B cell (primary cell): ENCODE measurements around the gene TECTA. TPM values are rescaled to one million over a fixed set of nuclear protein-coding genes. Genes with fewer than 3 reads are reported as not detected.

ENCODE experiments used
- ATAC-seq: fragments of 200-7000 bp; cut with Tn5 transposase; one replicate; pipeline ENCODE4 v1.10.0; 2021; ENCODE audit warnings: low read depth, mild to moderate bottlenecking, moderate number of reproducible peaks, moderate library complexity
- CTCF ChIA-PET: fragments of 350-600 bp; sonication (Branson Sonifier 250); formaldehyde crosslinking; loops from one replicate; lab custom pipeline; 2021; ENCODE audit warnings: antibody characterized with exemption, inconsistent platforms; lab: Charles Lee
- POLR2A ChIA-PET: fragments of 350-600 bp; sonication (Branson Sonifier 250); formaldehyde crosslinking; loops from one replicate; lab custom pipeline; 2021; ENCODE audit warnings: antibody characterized with exemption; lab: Charles Lee
- DNase-seq: peaks from one replicate; pipeline ENCODE4 v3.0.0; 2013
- H2AFZ ChIP-seq: 2 replicates; pipeline ENCODE4 v1.6.1; 2012; ENCODE audit warnings: mild to moderate bottlenecking, low read depth, low read length; ENCODE audit not compliant: insufficient read depth, poor library complexity, severe bottlenecking
- H3K27ac ChIP-seq, 2 donors: 1 replicate in 1 of 2; 2 replicates in 1 of 2; pipeline ENCODE4 v1.5.1; 2012 to 2013; ENCODE audit warnings: low read length in 2 of 2, mild to moderate bottlenecking in 2 of 2, moderate library complexity in 1 of 2
- H3K27me3 ChIP-seq, 4 experiments: fragments of 200-600 bp in 1 of 4; sonication (generic) in 1 of 4; replicated peaks in 1 of 4; 1 replicate in 2 of 4; 2 replicates in 2 of 4; pipeline versions ENCODE4 v1.6.1 to v1.7.0; 2013 to 2016; ENCODE audit warnings: low read length in 3 of 4, mild to moderate bottlenecking in 2 of 4, mixed read lengths in 1 of 4, moderate library complexity in 1 of 4; ENCODE audit not compliant: insufficient read depth in 4 of 4, control insufficient read depth in 3 of 4; ENCODE audit errors: control extremely low read depth in 1 of 4
- H3K36me3 ChIP-seq, 2 experiments: replicated peaks in 1 of 2; 1 replicate in 1 of 2; 2 replicates in 1 of 2; pipeline versions ENCODE4 v1.6.1 to v1.7.1; 2013; ENCODE audit warnings: low read length in 1 of 2; ENCODE audit not compliant: insufficient read depth in 2 of 2, control insufficient read depth in 1 of 2; ENCODE audit errors: control extremely low read depth in 1 of 2, extremely low read depth in 1 of 2
- H3K4me1 ChIP-seq, 2 donors: fragments of 200-600 bp in 1 of 2; sonication (generic) in 1 of 2; 1 replicate in 1 of 2; 2 replicates in 1 of 2; pipeline versions ENCODE4 v1.5.1 to v1.6.1; 2013 to 2017; ENCODE audit warnings: low read length in 2 of 2; ENCODE audit not compliant: control insufficient read depth in 2 of 2, insufficient read depth in 2 of 2
- H3K4me2 ChIP-seq: replicated peaks from 2 replicates; pipeline ENCODE3; 2012; ENCODE audit warnings: mild to moderate bottlenecking, low read depth, low read length; ENCODE audit not compliant: poor library complexity, severe bottlenecking
- H3K4me3 ChIP-seq, 5 experiments: fragments of 200-600 bp in 1 of 5; sonication (generic) in 1 of 5; 1 replicate in 3 of 5; 2 replicates in 2 of 5; pipeline versions ENCODE4 v1.5.1 to v1.7.0; 2011 to 2016; ENCODE audit warnings: low read length in 4 of 5, mild to moderate bottlenecking in 4 of 5, low read depth in 2 of 5, control low read depth in 1 of 5, moderate library complexity in 1 of 5; ENCODE audit not compliant: insufficient read depth in 1 of 5; ENCODE audit errors: control extremely low read depth in 1 of 5, extremely low read depth in 1 of 5
- H3K79me2 ChIP-seq: fragments of 200-600 bp; sonication (generic); one replicate; pipeline ENCODE4 v1.6.0; 2016; ENCODE audit warnings: low read length; ENCODE audit not compliant: control insufficient read depth, insufficient read depth
- H3K9ac ChIP-seq: fragments of 200-600 bp; sonication (generic); 2 replicates; pipeline ENCODE4 v1.6.1; 2017; ENCODE audit warnings: mild to moderate bottlenecking, low read length, moderate library complexity
- H3K9me3 ChIP-seq, 3 donors: one replicate each; pipeline versions ENCODE4 v1.6.1 to v1.7.1; 2013; ENCODE audit warnings: low read length in 2 of 3; ENCODE audit not compliant: control insufficient read depth in 2 of 3, insufficient read depth in 1 of 3; ENCODE audit errors: control extremely low read depth in 1 of 3
- H4K20me1 ChIP-seq: 2 replicates; pipeline ENCODE4 v1.6.0; 2012; ENCODE audit warnings: mild to moderate bottlenecking, low read length; ENCODE audit not compliant: insufficient read depth, control insufficient read depth, poor library complexity, severe bottlenecking
- H3K27ac Mint-ChIP-seq: one replicate; pipeline ENCODE4 v1.8.0; 2021; ENCODE audit warnings: mixed read lengths
- H3K27me3 Mint-ChIP-seq: one replicate; pipeline ENCODE4 v1.8.0; 2021; ENCODE audit warnings: mixed read lengths
- H3K4me1 Mint-ChIP-seq: one replicate; pipeline ENCODE4 v1.8.0; 2021; ENCODE audit warnings: mixed read lengths
- H3K4me3 Mint-ChIP-seq: one replicate; pipeline ENCODE4 v1.8.0; 2021; ENCODE audit warnings: mixed read lengths
- H3K9me3 Mint-ChIP-seq: one replicate; pipeline ENCODE4 v1.8.0; 2022; ENCODE audit warnings: mixed read lengths; ENCODE audit not compliant: insufficient read depth
- CTCF ChIP-seq: fragments of 200-600 bp; IDR thresholded peaks from one replicate; pipeline ENCODE4 v1.8.0; 2022; ENCODE audit warnings: antibody characterized with exemption, mild to moderate bottlenecking
- EZH2 ChIP-seq: IDR thresholded peaks from 2 replicates; pipeline ENCODE4 v1.6.1; 2012; ENCODE audit warnings: borderline replicate concordance, low read depth, mild to moderate bottlenecking, moderate library complexity, low read length; ENCODE audit not compliant: insufficient read depth, poor library complexity, severe bottlenecking
- intact Hi-C: fragments of 100-400 bp; cut with micrococcal nuclease; formaldehyde crosslinking; loops from one replicate; pipeline ENCODE4 v1.10.0; 2022
- polyA plus RNA-seq: library from polyadenylated mRNA; depleted of rRNA; stranded (reverse); fragments of >200 nt; gene quantifications from 2 replicates; pipeline ENCODE4 v1.2.3, GENCODE V29; 2012
- total RNA-seq, 2 donors: library from RNA; stranded (reverse); fragments of 120-200 nt in 1 of 2; gene quantifications; 1 replicate in 1 of 2; 2 replicates in 1 of 2; pipeline versions ENCODE4 v1.2.3 to v1.2.4, GENCODE V29; 2013 to 2022

TECTA gene
- total and polyA plus RNA-seq, 2 donors (not counting 1 experiment from before 2014, with no cell fraction given): 0.47 to 0.51 TPM

DNA sequence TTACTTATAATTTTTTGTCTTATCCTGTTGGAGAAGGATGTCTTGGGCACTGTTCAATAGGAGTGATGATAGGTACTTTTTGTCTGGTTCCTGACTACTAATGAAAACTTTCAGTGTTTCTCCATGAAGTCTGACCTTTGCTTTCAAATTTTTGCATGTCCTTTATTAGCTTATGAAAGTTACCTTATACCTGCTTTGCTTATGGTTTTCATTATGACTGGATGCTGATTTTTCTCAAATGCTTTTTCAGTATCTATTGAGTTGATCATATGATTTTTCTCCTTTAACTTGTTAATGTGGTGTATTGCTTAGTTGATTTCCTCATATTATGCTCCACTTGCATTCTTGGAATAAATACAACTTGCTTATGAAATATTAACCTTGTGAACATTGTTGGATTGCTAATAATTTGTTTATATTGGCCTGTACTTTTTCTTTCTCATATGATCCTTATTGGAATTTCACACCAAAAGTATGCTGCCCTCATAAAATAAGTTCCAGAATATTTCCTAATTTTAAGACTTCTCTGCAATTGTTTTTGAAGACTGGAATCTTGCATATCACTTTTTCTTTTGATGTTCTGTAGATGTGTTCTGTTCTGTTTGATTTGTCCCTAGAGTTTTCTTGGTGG lies 106.6 kb downstream of the TECTA start:
- peaks cover 17% of the 10 kb centered on the region for H3K27me3 Mint-ChIP-seq
- Histone ChIP-seq H3K27me3 (peaks cover 0 to 7% (median 2%) of the 10 kb centered on the region in 4 experiments), H2AFZ (no peak overlapping the region), H4K20me1 (no peaks in the 10 kb centered on the region), H3K36me3 (no peaks in the 10 kb centered on the region), H3K4me3 (no peak overlapping the region), H3K79me2 (no peaks in the 10 kb centered on the region), H3K4me2 (no peak overlapping the region), H3K9me3 (no peaks in the 10 kb centered on the region), H3K4me1 (no peaks in the 10 kb centered on the region), H3K27ac (no peak overlapping the region), H3K9ac (no peak overlapping the region)
- POLR2A ChIA-PET: no interaction called here
- CTCF ChIA-PET: interaction anchor here (0.6 to 1.0 kb wide), 2 partner anchors 12 to 16 kb away, joined by 3 read pairs; no protein-coding TSS in a partner anchor
- ATAC-seq (no peak), DNase-seq (no peak)
- no peak overlapping the region for H3K4me3 Mint-ChIP-seq
- H3K27ac Mint-ChIP-seq: no peak overlapping the region
- no peak for TF ChIP-seq EZH2
- no peak for TF ChIP-seq CTCF
- H3K9me3 Mint-ChIP-seq: no peaks in the 10 kb centered on the region
- intact Hi-C loops: no loop called here
- H3K4me1 Mint-ChIP-seq: no peaks in the 10 kb centered on the region

DNA sequence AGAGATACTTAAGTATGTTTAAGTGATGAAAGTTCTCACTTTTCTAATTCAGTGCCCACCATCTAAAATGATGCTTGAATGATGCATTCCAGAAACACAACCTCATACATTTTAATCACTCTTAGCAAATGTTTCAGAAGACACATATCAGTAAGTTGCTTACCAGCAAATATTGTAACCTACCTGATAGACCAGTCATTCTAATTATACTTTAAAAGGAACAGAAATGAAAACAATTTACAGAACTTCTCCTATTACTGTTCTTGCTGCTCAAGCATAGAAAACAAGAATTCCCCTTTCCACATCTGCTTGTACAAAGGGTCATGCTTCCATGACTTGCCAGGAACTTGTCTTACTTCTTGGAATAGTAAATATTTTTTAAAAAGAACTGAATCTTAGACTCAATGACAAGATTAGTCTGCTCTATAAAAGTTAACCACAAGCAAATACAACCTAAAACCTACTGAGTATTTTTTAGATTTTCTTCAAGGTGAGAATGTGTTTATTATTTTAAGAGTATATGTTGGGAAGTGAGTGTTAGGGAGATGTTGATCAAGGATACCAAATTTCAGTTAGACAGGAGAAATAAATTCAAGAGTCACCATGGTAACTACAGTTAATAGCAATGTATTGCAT lies 109.5 kb downstream of the TECTA start:
- TF ChIP-seq EZH2 (no peak), CTCF (no peak)
- Histone ChIP-seq H3K27ac (no peak overlapping the region), H3K27me3 (peaks cover 0 to 17% (median 2%) of the 10 kb centered on the region in 4 experiments), H3K9ac (no peak overlapping the region), H3K79me2 (no peaks in the 10 kb centered on the region), H3K9me3 (no peaks in the 10 kb centered on the region), H4K20me1 (no peaks in the 10 kb centered on the region), H3K4me1 (no peaks in the 10 kb centered on the region), H3K4me2 (no peak overlapping the region), H3K36me3 (no peaks in the 10 kb centered on the region), H3K4me3 (no peak overlapping the region), H2AFZ (no peak overlapping the region)
- ChIA-PET POLR2A (no interaction called here), CTCF (interaction anchor here (0.7 kb wide), 1 partner anchor 434 kb away, joined by 3 read pairs; no protein-coding TSS in a partner anchor)
- H3K27ac Mint-ChIP-seq: no peak overlapping the region
- H3K9me3 Mint-ChIP-seq: no peaks in the 10 kb centered on the region
- peaks cover 26% of the 10 kb centered on the region for H3K27me3 Mint-ChIP-seq
- ATAC-seq: no peak
- no peak overlapping the region for H3K4me3 Mint-ChIP-seq
- intact Hi-C loops: no loop called here
- DNase-seq: no peak
- H3K4me1 Mint-ChIP-seq: no peaks in the 10 kb centered on the region
